Measurements from ENCODE around the gene ZNF205. TPM values are rescaled to one million over a fixed set of nuclear protein-coding genes. Genes with fewer than 3 reads are reported as not detected.

ZNF205 gene
- total and polyA plus RNA-seq, 2 of the 8 experiments (the other 6 are each of a cell fraction or from before 2014, with no cell fraction given) = 19.1 to 19.9 TPM

- TF ChIP-seq GABPA (IDR thresholded peaks at IDR 0.05; ENCODE audit: borderline replicate concordance, insufficient read depth, low read length) = no peak
- no peak for TF ChIP-seq EP300 (IDR thresholded peaks at IDR 0.05; ENCODE audit: borderline replicate concordance in 1 of 2, low read depth in 2 of 2, low read length in 2 of 2)
- TF ChIP-seq CTCF (IDR thresholded peaks at IDR 0.05; ENCODE audit: control extremely low read depth in 1 of 3, insufficient read depth in 1 of 3, low read depth in 1 of 3, low read length in 3 of 3) = peak; percentile 55 to 67 (median 65)
- TF ChIP-seq USF2 (IDR thresholded peaks at IDR 0.05; ENCODE audit: low read length) = no peak
- peak; percentile 25 to 51; a peak in 3 of 4 replicates for TF ChIP-seq RAD21 (IDR thresholded peaks at IDR 0.05 in 1 of 2, conservative IDR thresholded peaks at IDR 0.05 in 1 of 2; ENCODE audit: low read depth in 2 of 2, low read length in 2 of 2)
- TF ChIP-seq SP4 (IDR thresholded peaks at IDR 0.05; ENCODE audit: low read length) = no peak
- TF ChIP-seq RFX5 (IDR thresholded peaks at IDR 0.05; ENCODE audit: borderline replicate concordance, low read depth, low read length) = no peak
Observed at GRCh38 chr16:3087243-3088235, 24.8 kb upstream of the ZNF205 start (continued).

All from H1 (cell line).